ENCODE results near the gene EFNA3. TPM values are rescaled to one million over a fixed set of nuclear protein-coding genes. Genes with fewer than 3 reads are reported as not detected.

EFNA3 gene
- total RNA-seq, 1 experiment from 2014 or later: 12.5 TPM

- Mint-ChIP-seq H3K36me3 (no peaks in the 10 kb centered on the region), H3K27ac (no peak overlapping the region), H3K27me3 (ENCODE audit: low read depth) (peaks cover 89% of the 10 kb centered on the region), H3K4me3 (peak overlapping the region; percentile 76), H3K4me1 (peaks cover 29% of the 10 kb centered on the region), H3K9me3 (no peaks in the 10 kb centered on the region)
- TF ChIP-seq SOX15 (CRISPR knock-in tag; IDR thresholded peaks at IDR 0.05) (no peak), FOXP1 (CRISPR knock-in tag; IDR thresholded peaks at IDR 0.05; ENCODE audit: borderline replicate concordance) (0 out of 2 replicates have a peak, but pooled peaks have one; percentile 2), TCF7 (CRISPR knock-in tag; IDR thresholded peaks at IDR 0.05; ENCODE audit: low read depth) (no peak), TEAD4 (CRISPR knock-in tag; IDR thresholded peaks at IDR 0.05) (no peak), ATF1 (CRISPR knock-in tag; IDR thresholded peaks at IDR 0.05) (no peak), ZNF423 (CRISPR knock-in tag; IDR thresholded peaks at IDR 0.05) (no peak), E2F5 (CRISPR knock-in tag; IDR thresholded peaks at IDR 0.05) (no peak), ZNF232 (CRISPR knock-in tag; IDR thresholded peaks at IDR 0.05) (0 out of 2 replicates have a peak, but pooled peaks have one; percentile 13), ZNF512 (CRISPR knock-in tag; IDR thresholded peaks at IDR 0.05; ENCODE audit: borderline replicate concordance) (no peak), IRF1 (CRISPR knock-in tag; IDR thresholded peaks at IDR 0.05) (no peak), ZBTB21 (CRISPR knock-in tag; IDR thresholded peaks at IDR 0.05; ENCODE audit: borderline replicate concordance) (no peak)
- ATAC-seq (no peak), DNase-seq (ENCODE audit: low spot score) (no peak)
- POLR2A ChIA-PET: interaction anchor here (1.0 to 1.6 kb wide), 3 partner anchors 17 to 109 kb away, joined by 3 to 5 read pairs (median 3); partner anchors contain the start of gene SHC1
- CTCF ChIA-PET: interaction anchor here (0.6 to 7.7 kb wide), 15 partner anchors 12 to 114 kb away, joined by 3 to 109 read pairs (median 7); partner anchors contain the start of genes ADAM15, EFNA4, KRTCAP2 and TRIM46
Measured at GRCh38 chr1:155079210-155079486, 511 bp downstream of the EFNA3 start.

- POLR2A ChIA-PET: interaction anchor here (1.0 to 1.6 kb wide), 7 partner anchors 8 to 86 kb away, joined by 3 to 10 read pairs (median 5); partner anchors contain the start of genes EFNA4 and LENEP
- Mint-ChIP-seq H3K4me3 (peak overlapping the region; percentile 76), H3K36me3 (no peaks in the 10 kb centered on the region), H3K27me3 (ENCODE audit: low read depth) (peaks cover 90% of the 10 kb centered on the region), H3K27ac (no peak overlapping the region), H3K4me1 (peaks cover 33% of the 10 kb centered on the region), H3K9me3 (no peaks in the 10 kb centered on the region)
- CTCF ChIA-PET: interaction anchor here (0.8 to 7.7 kb wide), 20 partner anchors 9 to 144 kb away, joined by 3 to 109 read pairs (median 8); partner anchors contain the start of genes ADAM15, EFNA4, KRTCAP2 and PMVK
- no peak for ATAC-seq
- no peak for DNase-seq (ENCODE audit: low spot score)
- TF ChIP-seq ZNF281 (CRISPR knock-in tag; IDR thresholded peaks at IDR 0.05) (no peak), CDX4 (CRISPR knock-in tag; IDR thresholded peaks at IDR 0.05; ENCODE audit: borderline replicate concordance) (no peak), TP53 (CRISPR knock-in tag; IDR thresholded peaks at IDR 0.05) (no peak), HMGXB4 (CRISPR knock-in tag; IDR thresholded peaks at IDR 0.05) (no peak), MXD4 (CRISPR knock-in tag; IDR thresholded peaks at IDR 0.05; ENCODE audit: borderline replicate concordance) (no peak), CREM (CRISPR knock-in tag; IDR thresholded peaks at IDR 0.05) (no peak), E2F5 (CRISPR knock-in tag; IDR thresholded peaks at IDR 0.05) (no peak), ZNF532 (CRISPR knock-in tag; IDR thresholded peaks at IDR 0.05; ENCODE audit: borderline replicate concordance) (no peak), ZNF317 (CRISPR knock-in tag; IDR thresholded peaks at IDR 0.05; ENCODE audit: borderline replicate concordance, low read depth) (0 out of 2 replicates have a peak, but pooled peaks have one; percentile 25)
Measured at GRCh38 chr1:155079487-155080311, 1.1 kb downstream of the EFNA3 start.
